HCT116 (cell line): ENCODE results near the gene TRUB1.

Experiments
- CEBPB ChIP-seq: IDR thresholded peaks from 2 replicates; pipeline ENCODE4 v1.6.1; 2012; ENCODE audit warnings: low read depth
- EGR1 ChIP-seq: IDR thresholded peaks from 2 replicates; pipeline ENCODE4 v1.6.1; 2012; ENCODE audit warnings: low read depth
- EZH2 ChIP-seq: fragments of 200-600 bp; sonication (generic); IDR thresholded peaks from 2 replicates; pipeline ENCODE4 v1.6.1; 2017; ENCODE audit warnings: antibody characterized with exemption, mixed run types
- EZH2phosphoT487 ChIP-seq: fragments of 200-600 bp; IDR thresholded peaks from 2 replicates; pipeline ENCODE4 v1.6.1; 2018; ENCODE audit warnings: antibody characterized with exemption, borderline replicate concordance
- JUND ChIP-seq: IDR thresholded peaks from 2 replicates; pipeline ENCODE4 v1.6.1; 2012
- POLR2A ChIP-seq: IDR thresholded peaks from 2 replicates; pipeline ENCODE4 v1.7.0; 2011; ENCODE audit warnings: borderline replicate concordance; ENCODE audit not compliant: insufficient read depth, insufficient read length; ENCODE audit errors: extremely low read depth
- POLR2AphosphoS5 ChIP-seq: IDR thresholded peaks from 2 replicates; pipeline ENCODE4 v1.6.1; 2011; ENCODE audit warnings: mild to moderate bottlenecking, low read depth, low read length, moderate library complexity
- RAD21 ChIP-seq: IDR thresholded peaks from 2 replicates; pipeline ENCODE4 v1.6.1; 2012; ENCODE audit warnings: low read depth, mild to moderate bottlenecking
- YY1 ChIP-seq: IDR thresholded peaks from 2 replicates; pipeline ENCODE4 v1.6.1; 2011; ENCODE audit warnings: low read length, low read depth, moderate library complexity, mild to moderate bottlenecking; ENCODE audit not compliant: insufficient replicate concordance; ENCODE audit errors: extremely low read depth
- ZNF274 ChIP-seq: fragments of 200-500 bp; sonication (Bioruptor generic); IDR thresholded peaks from 2 replicates; pipeline ENCODE4 v1.6.1; 2014; ENCODE audit warnings: mild to moderate bottlenecking, low read depth, low read length, inconsistent platforms
- TF ChIP-seq, protein P1 (sequence below), 3 experiments: fragments of 200-600 bp in 1 of 3; sonication (generic) in 1 of 3; IDR thresholded peaks in 2 of 3; conservative IDR thresholded peaks in 1 of 3; 2 replicates each; pipeline ENCODE4 v1.5.1; 2012 to 2017; ENCODE audit warnings: low read depth in 2 of 3, low read length in 2 of 3, antibody characterized with exemption in 1 of 3, borderline replicate concordance in 1 of 3, control low read depth in 1 of 3, mild to moderate bottlenecking in 1 of 3, mixed read lengths in 1 of 3, mixed run types in 1 of 3, moderate library complexity in 1 of 3; ENCODE audit not compliant: insufficient read depth in 1 of 3
- TF ChIP-seq, protein P2 (sequence below): IDR thresholded peaks from 2 replicates; pipeline ENCODE4 v1.6.1; 2012
- TF ChIP-seq, protein P3 (sequence below): IDR thresholded peaks from 2 replicates; pipeline ENCODE4 v1.6.1; 2011; ENCODE audit warnings: mild to moderate bottlenecking, low read length, moderate library complexity; ENCODE audit not compliant: insufficient replicate concordance; ENCODE audit errors: extremely low read depth
- TF ChIP-seq, protein P4 (sequence below): IDR thresholded peaks from 2 replicates; pipeline ENCODE4 v1.6.1; 2012

DNA sequence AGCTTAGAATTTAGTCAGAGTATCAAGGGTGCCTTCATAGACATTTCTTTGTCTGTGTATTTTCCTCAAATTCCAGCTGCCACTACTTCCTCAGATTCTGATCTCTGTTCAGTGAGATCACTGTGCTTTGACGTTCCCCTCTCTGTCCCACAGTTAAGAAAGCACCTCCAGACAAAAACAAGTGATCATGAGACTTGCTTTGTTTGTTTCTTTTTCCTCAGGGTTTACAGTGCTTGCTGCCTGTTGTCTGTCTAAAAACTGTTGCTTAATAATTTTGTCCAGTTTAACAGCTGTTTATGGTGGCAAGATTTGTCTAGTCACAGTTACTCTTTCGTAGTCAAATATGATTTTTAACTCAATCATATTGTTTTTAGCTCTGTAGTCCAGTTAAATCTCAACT, 29.1 kb downstream of the TRUB1 start:
- TF ChIP-seq, protein P1, sequence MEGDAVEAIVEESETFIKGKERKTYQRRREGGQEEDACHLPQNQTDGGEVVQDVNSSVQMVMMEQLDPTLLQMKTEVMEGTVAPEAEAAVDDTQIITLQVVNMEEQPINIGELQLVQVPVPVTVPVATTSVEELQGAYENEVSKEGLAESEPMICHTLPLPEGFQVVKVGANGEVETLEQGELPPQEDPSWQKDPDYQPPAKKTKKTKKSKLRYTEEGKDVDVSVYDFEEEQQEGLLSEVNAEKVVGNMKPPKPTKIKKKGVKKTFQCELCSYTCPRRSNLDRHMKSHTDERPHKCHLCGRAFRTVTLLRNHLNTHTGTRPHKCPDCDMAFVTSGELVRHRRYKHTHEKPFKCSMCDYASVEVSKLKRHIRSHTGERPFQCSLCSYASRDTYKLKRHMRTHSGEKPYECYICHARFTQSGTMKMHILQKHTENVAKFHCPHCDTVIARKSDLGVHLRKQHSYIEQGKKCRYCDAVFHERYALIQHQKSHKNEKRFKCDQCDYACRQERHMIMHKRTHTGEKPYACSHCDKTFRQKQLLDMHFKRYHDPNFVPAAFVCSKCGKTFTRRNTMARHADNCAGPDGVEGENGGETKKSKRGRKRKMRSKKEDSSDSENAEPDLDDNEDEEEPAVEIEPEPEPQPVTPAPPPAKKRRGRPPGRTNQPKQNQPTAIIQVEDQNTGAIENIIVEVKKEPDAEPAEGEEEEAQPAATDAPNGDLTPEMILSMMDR (IDR thresholded peaks at IDR 0.05 in 2 of 3, conservative IDR thresholded peaks at IDR 0.05 in 1 of 3; ENCODE audit: borderline replicate concordance in 1 of 3, insufficient read depth in 1 of 3, low read depth in 2 of 3, low read length in 2 of 3): no peak
- TF ChIP-seq POLR2AphosphoS5 (no peak), EZH2 (no peak), YY1 (no peak), EZH2phosphoT487 (no peak), POLR2A (no peak), CEBPB (no peak), EGR1 (no peak), JUND (no peak), RAD21 (no peak), ZNF274 (no peak)
- TF ChIP-seq, protein P2, sequence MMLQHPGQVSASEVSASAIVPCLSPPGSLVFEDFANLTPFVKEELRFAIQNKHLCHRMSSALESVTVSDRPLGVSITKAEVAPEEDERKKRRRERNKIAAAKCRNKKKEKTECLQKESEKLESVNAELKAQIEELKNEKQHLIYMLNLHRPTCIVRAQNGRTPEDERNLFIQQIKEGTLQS: no peak
- TF ChIP-seq, protein P3, sequence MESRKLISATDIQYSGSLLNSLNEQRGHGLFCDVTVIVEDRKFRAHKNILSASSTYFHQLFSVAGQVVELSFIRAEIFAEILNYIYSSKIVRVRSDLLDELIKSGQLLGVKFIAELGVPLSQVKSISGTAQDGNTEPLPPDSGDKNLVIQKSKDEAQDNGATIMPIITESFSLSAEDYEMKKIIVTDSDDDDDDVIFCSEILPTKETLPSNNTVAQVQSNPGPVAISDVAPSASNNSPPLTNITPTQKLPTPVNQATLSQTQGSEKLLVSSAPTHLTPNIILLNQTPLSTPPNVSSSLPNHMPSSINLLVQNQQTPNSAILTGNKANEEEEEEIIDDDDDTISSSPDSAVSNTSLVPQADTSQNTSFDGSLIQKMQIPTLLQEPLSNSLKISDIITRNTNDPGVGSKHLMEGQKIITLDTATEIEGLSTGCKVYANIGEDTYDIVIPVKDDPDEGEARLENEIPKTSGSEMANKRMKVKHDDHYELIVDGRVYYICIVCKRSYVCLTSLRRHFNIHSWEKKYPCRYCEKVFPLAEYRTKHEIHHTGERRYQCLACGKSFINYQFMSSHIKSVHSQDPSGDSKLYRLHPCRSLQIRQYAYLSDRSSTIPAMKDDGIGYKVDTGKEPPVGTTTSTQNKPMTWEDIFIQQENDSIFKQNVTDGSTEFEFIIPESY: no peak
- TF ChIP-seq, protein P4, sequence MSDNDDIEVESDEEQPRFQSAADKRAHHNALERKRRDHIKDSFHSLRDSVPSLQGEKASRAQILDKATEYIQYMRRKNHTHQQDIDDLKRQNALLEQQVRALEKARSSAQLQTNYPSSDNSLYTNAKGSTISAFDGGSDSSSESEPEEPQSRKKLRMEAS: no peak
